SK-N-SH (cell line): Measurements from ENCODE around the gene IL4. TPM values are rescaled to one million over a fixed set of nuclear protein-coding genes. Genes with fewer than 3 reads are reported as not detected.

Experiments
- CTCF ChIA-PET: fragments of 300-600, 350-600 bp; formaldehyde crosslinking; extraction: SDS; loops from one replicate; lab custom pipeline; 2021; lab: Yijun Ruan, JAX
- POLR2A ChIA-PET: fragments of 350-600 bp; sonication (Branson Sonifier 250); formaldehyde crosslinking; extraction: SDS; loops from one replicate; lab custom pipeline; 2020; ENCODE audit warnings: antibody characterized with exemption, inconsistent platforms; lab: Yijun Ruan, JAX
- DNase-seq: peaks from one replicate; pipeline ENCODE4 v3.0.0; 2012
- H2AFZ ChIP-seq: fragments of 200-600 bp; sonication (generic); 2 replicates; pipeline ENCODE4 v1.8.1; 2016; ENCODE audit warnings: antibody characterized with exemption, mild to moderate bottlenecking, low read depth
- H3F3A ChIP-seq: fragments of 200-600 bp; sonication (generic); replicated peaks from 2 replicates; pipeline ENCODE3; 2016; ENCODE audit warnings: antibody characterized with exemption, mild to moderate bottlenecking; ENCODE audit not compliant: insufficient read depth
- H3K27ac ChIP-seq, 2 experiments: fragments of 200-500 bp in 1 of 2; fragments of 200-600 bp in 1 of 2; sonication (Bioruptor generic) in 1 of 2; sonication (generic), shearing (Covaris generic) in 1 of 2; 2 replicates each; pipeline versions ENCODE4 v1.5.1 to v1.6.1; 2014 to 2016; ENCODE audit warnings: low read depth in 2 of 2, inconsistent platforms in 1 of 2, low read length in 1 of 2, mild to moderate bottlenecking in 1 of 2, mixed read lengths in 1 of 2
- H3K27me3 ChIP-seq: fragments of 200-600 bp; sonication (generic), shearing (Covaris generic); 2 replicates; pipeline ENCODE4 v1.6.1; 2016; ENCODE audit warnings: mixed run types; ENCODE audit not compliant: insufficient read depth
- H3K36me3 ChIP-seq, 2 experiments: fragments of 200-500 bp in 1 of 2; fragments of 200-600 bp in 1 of 2; sonication (Bioruptor generic) in 1 of 2; sonication (generic) in 1 of 2; replicated peaks in 1 of 2; 2 replicates each; pipeline versions ENCODE3 to v1.5.1; 2014 to 2016; ENCODE audit warnings: low read length in 1 of 2, mild to moderate bottlenecking in 1 of 2; ENCODE audit not compliant: insufficient read depth in 2 of 2, control insufficient read depth in 1 of 2
- H3K4me1 ChIP-seq, 2 experiments: fragments of 200-500 bp in 1 of 2; fragments of 200-600 bp in 1 of 2; sonication (Bioruptor generic) in 1 of 2; sonication (generic), shearing (Covaris generic) in 1 of 2; 2 replicates each; pipeline versions ENCODE4 v1.5.1 to v1.6.1; 2014 to 2016; ENCODE audit warnings: low read depth in 1 of 2, low read length in 1 of 2, mixed run types in 1 of 2; ENCODE audit not compliant: insufficient read depth in 2 of 2, control insufficient read depth in 1 of 2
- H3K4me2 ChIP-seq: fragments of 200-600 bp; sonication (generic), shearing (Covaris generic); 2 replicates; pipeline ENCODE4 v1.6.1; 2017; ENCODE audit warnings: mixed run types
- H3K4me3 ChIP-seq, 2 experiments: fragments of 200-500 bp in 1 of 2; fragments of 200-600 bp in 1 of 2; sonication (Bioruptor generic) in 1 of 2; sonication (generic), shearing (Covaris generic) in 1 of 2; 2 replicates each; pipeline versions ENCODE4 v1.5.1 to v1.8.1; 2014 to 2016; ENCODE audit warnings: low read depth in 2 of 2, inconsistent platforms in 1 of 2, low read length in 1 of 2, mild to moderate bottlenecking in 1 of 2, mixed read lengths in 1 of 2, moderate library complexity in 1 of 2
- H3K79me2 ChIP-seq: fragments of 200-600 bp; sonication (generic); 2 replicates; pipeline ENCODE4 v1.8.1; 2017; ENCODE audit warnings: mild to moderate bottlenecking; ENCODE audit not compliant: insufficient read depth
- H3K9ac ChIP-seq: fragments of 200-600 bp; sonication (generic); 2 replicates; pipeline ENCODE4 v1.6.1; 2017; ENCODE audit warnings: mixed run types
- H3K9me2 ChIP-seq: fragments of 200-600 bp; sonication (generic); 2 replicates; pipeline ENCODE4 v1.6.1; 2017; ENCODE audit warnings: mixed run types
- H3K9me3 ChIP-seq: fragments of 200-600 bp; sonication (generic); 2 replicates; pipeline ENCODE4 v1.6.1; 2017; ENCODE audit warnings: mixed run types, mild to moderate bottlenecking, moderate library complexity
- H4K20me1 ChIP-seq: fragments of 200-600 bp; sonication (generic); 2 replicates; pipeline ENCODE4 v1.6.1; 2017; ENCODE audit warnings: mild to moderate bottlenecking, mixed run types; ENCODE audit not compliant: insufficient read depth
- CTCF ChIP-seq: fragments of 200-600 bp; sonication (generic); IDR thresholded peaks from 2 replicates; pipeline ENCODE4 v1.6.1; 2017; ENCODE audit warnings: antibody characterized with exemption, mild to moderate bottlenecking, moderate library complexity
- EP300 ChIP-seq, 2 experiments: IDR thresholded peaks; 2 replicates each; pipeline versions ENCODE4 v1.4.0 to v1.6.1; 2012; ENCODE audit warnings: borderline replicate concordance in 1 of 2, low read depth in 1 of 2, low read length in 1 of 2
- EZH2phosphoT487 ChIP-seq: fragments of 200-600 bp; sonication (generic); IDR thresholded peaks from 2 replicates; pipeline ENCODE4 v1.6.1; 2017; ENCODE audit warnings: low read depth, mixed run types, mild to moderate bottlenecking, antibody characterized with exemption, moderate library complexity, borderline replicate concordance
- FOXM1 ChIP-seq: IDR thresholded peaks from 2 replicates; pipeline ENCODE4 v1.4.0; 2012; ENCODE audit warnings: low read depth, mild to moderate bottlenecking
- IRF3 ChIP-seq: fragments of 150-350 bp; IDR thresholded peaks from 2 replicates; pipeline ENCODE4 v1.6.1; 2016; ENCODE audit warnings: mild to moderate bottlenecking, low read depth, low read length
- MAX ChIP-seq: IDR thresholded peaks from 2 replicates; pipeline ENCODE4 v1.4.0; 2012; ENCODE audit warnings: low read depth
- MEF2A ChIP-seq: IDR thresholded peaks from 2 replicates; pipeline ENCODE4 v1.4.0; 2012; ENCODE audit warnings: low read depth, borderline replicate concordance
- PBX3 ChIP-seq: IDR thresholded peaks from 2 replicates; pipeline ENCODE4; 2012
- REST ChIP-seq: IDR thresholded peaks from 2 replicates; pipeline ENCODE4 v1.6.1; 2012; ENCODE audit warnings: mild to moderate bottlenecking, low read depth, low read length, moderate library complexity
- TCF12 ChIP-seq: IDR thresholded peaks from 2 replicates; pipeline ENCODE4 v1.4.0; 2012
- TEAD4 ChIP-seq: IDR thresholded peaks from 2 replicates; pipeline ENCODE4 v1.4.0; 2012; ENCODE audit warnings: mild to moderate bottlenecking, borderline replicate concordance; ENCODE audit not compliant: insufficient read depth
- USF2 ChIP-seq: fragments of 150-350 bp; IDR thresholded peaks from 2 replicates; pipeline ENCODE4 v1.6.1; 2017; ENCODE audit warnings: antibody characterized with exemption, low read length, low read depth, borderline replicate concordance
- WGBS: methylation state at CpG from one replicate; pipeline ENCODE4 v1.1.6; 2017; ENCODE audit warnings: low lambda C conversion rate; 5-methylcytosine and 5-hydroxymethylcytosine counted together
- polyA plus RNA-seq, 3 experiments: library from polyadenylated mRNA; depleted of rRNA; stranded (reverse); fragments of >200 nt; gene quantifications; 2 replicates each; pipeline ENCODE4 v1.2.3, GENCODE V29; 2012

IL4 gene
- polyA plus RNA-seq, 1 of the 3 experiments (the other 2 are of a cell fraction): not detected

- TF ChIP-seq REST: no peak
These were observed 9.8 kb upstream of the IL4 start (continued) for GRCh38 chr5:132663771-132664695.

- H4K20me1 ChIP-seq: no peaks in the 10 kb centered on the region
- DNase-seq: no peak
- no peak overlapping the region for H2AFZ ChIP-seq
- POLR2A ChIA-PET: no interaction called here
- H3K4me2 ChIP-seq: no peak overlapping the region
- WGBS: 88% methylated on average over 6 of the region's 9 CpGs
- H3K9ac ChIP-seq: no peak overlapping the region
- H3K9me3 ChIP-seq: no peaks in the 10 kb centered on the region
- CTCF ChIA-PET: interaction anchor here (0.7 to 1.0 kb wide), 2 partner anchors 23 to 155 kb away, joined by 3 read pairs; no protein-coding TSS in a partner anchor
- no peaks in the 10 kb centered on the region for H3K27me3 ChIP-seq
- no peaks in the 10 kb centered on the region for H3K79me2 ChIP-seq
- H3K4me3 ChIP-seq: no peak overlapping the region
- no peaks in the 10 kb centered on the region for H3K9me2 ChIP-seq
- H3K4me1 ChIP-seq: peaks cover 0 to 3% of the 10 kb centered on the region in 2 experiments; a peak in 1 of 4 replicates
- no peak overlapping the region for H3K27ac ChIP-seq
- no peaks in the 10 kb centered on the region for H3F3A ChIP-seq
- H3K36me3 ChIP-seq: no peaks in the 10 kb centered on the region
- no peak for TF ChIP-seq TCF12
- no peak for TF ChIP-seq EP300 (IDR thresholded peaks at IDR 0.05; ENCODE audit: borderline replicate concordance in 1 of 2, low read depth in 1 of 2, low read length in 1 of 2)
- no peak for TF ChIP-seq FOXM1
- no peak for TF ChIP-seq USF2
- TF ChIP-seq PBX3: no peak
- TF ChIP-seq CTCF: no peak
- no peak for TF ChIP-seq EZH2phosphoT487
- TF ChIP-seq TEAD4: no peak
- TF ChIP-seq IRF3: no peak
- no peak for TF ChIP-seq MEF2A
- no peak for TF ChIP-seq MAX
- TF ChIP-seq, all 33 proteins: peak for 0
These were observed 9.0 kb upstream of the IL4 start for GRCh38 chr5:132664696-132665209.
